ENCODE data around the gene PTGES3.

The PTGES3 gene

DNA sequence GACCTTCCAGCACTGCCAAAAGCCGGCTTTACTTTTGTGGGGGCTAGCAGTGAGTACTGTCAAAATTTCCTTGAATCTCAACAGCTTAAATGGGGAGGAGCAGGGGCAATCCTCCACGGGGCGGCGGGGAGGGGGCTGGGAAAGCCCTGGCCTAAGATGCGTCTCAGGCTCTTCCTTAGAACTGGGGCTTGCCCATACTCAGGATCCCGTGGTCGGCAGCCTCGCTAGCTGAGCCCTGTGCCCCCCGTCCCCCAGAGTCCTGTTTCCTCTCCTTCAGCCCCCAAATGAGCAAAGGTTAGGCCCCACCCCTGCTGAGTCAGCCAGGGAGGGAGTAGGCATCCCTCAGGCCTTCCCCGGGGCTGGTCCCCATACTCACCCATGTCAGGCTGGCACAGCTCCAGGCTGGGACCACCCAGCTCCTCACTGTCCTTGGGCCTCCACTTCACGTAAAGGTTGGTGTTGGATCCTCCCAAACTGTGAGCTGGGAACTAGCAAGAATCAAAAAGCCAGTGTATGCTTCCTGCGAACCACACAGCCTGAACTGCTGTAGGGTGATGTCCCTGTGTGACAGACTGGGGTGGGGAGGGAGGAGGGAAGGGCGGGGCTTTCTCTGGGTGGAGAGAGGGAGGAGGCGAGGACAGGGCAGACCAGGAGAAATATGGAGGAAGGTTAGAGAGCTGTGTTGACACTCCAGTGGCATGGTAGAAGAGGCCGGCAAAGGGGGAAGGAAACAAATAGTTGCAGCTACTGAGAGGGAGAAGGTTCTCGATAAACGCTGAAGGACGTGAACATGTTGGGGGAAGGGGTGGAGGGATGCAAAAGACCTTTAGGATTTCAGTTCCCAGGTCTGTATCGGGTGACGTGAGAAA is 52.0 kb downstream of the PTGES3 start:
- peak overlapping the region; percentile 72 for H3K4me3 ChIP-seq (ENCODE audit: insufficient read length, low read depth)
- H3K36me3 ChIP-seq (ENCODE audit: insufficient read depth, insufficient read length, low read length), result peaks cover 38% of the 10 kb centered on the region
- no peak for DNase-seq (ENCODE audit: low read depth, low spot score)
- H3K4me1 ChIP-seq (ENCODE audit: insufficient read depth, insufficient read length), result peaks cover 9% of the 10 kb centered on the region
- no peak for TF ChIP-seq ZNF274 (IDR thresholded peaks at IDR 0.05; ENCODE audit: low read depth, low read length)
- no peak for TF ChIP-seq YY1 (IDR thresholded peaks at IDR 0.05; ENCODE audit: insufficient read depth, insufficient read length)
- no peak for TF ChIP-seq SUZ12 (IDR thresholded peaks at IDR 0.05; ENCODE audit: extremely low read depth, insufficient read depth, insufficient read length)
- H3K9me3 ChIP-seq (ENCODE audit: insufficient read depth, low read length), result no peaks in the 10 kb centered on the region
- no peaks in the 10 kb centered on the region for H3K27me3 ChIP-seq (ENCODE audit: insufficient read depth, insufficient read length)
- peak overlapping the region; percentile 96 for H3K9ac ChIP-seq (ENCODE audit: insufficient read length, low read depth)

DNA sequence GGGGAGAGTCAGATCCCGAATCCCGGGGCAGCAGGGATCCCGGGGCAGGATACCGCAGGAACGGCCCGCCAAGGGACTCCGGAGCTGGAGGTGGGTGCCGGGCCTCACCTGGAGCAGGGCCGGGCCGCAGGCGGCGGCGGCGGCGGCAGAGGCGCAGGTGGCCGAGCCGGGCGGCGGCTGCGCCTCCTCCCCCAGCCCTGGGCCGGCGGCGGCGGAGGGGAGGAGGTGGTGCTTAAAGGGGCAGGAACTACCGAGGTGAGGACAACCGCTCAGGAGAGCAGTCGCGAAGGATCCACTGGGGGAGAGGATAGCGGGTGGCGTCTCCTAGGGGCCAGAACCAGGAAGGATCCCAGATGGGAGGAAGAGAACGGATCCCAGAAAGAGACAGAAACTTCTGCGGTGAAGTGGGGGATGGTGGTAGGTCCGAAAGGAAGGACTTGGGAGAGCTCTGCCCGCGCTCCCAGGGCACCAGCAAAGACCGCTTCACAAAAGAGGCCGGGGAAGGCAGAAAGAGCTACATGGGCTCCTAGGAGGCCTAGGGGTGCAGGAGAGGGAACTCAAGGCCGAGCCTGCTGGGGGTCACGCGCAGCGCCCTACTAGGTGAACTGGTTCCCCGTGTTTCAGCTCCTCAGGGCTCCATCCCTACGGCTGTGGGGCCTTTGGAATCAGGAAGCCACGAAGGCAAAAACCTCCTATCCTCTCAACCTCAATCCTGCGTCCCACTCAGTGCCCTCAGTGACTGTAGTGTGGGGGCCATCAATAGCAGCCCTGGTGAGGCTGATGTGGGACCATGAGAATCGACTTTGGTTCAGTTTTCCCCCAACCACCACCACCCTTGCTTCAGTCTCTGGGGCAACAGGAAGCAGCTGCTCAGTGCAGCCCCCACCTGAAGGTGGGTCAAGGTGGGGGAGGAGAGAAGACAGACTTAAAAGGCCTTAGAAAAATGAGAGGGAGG is 53.0 kb downstream of the PTGES3 start:
- H3K4me3 ChIP-seq (ENCODE audit: insufficient read length, low read depth), result peak overlapping the region; percentile 72

DNA sequence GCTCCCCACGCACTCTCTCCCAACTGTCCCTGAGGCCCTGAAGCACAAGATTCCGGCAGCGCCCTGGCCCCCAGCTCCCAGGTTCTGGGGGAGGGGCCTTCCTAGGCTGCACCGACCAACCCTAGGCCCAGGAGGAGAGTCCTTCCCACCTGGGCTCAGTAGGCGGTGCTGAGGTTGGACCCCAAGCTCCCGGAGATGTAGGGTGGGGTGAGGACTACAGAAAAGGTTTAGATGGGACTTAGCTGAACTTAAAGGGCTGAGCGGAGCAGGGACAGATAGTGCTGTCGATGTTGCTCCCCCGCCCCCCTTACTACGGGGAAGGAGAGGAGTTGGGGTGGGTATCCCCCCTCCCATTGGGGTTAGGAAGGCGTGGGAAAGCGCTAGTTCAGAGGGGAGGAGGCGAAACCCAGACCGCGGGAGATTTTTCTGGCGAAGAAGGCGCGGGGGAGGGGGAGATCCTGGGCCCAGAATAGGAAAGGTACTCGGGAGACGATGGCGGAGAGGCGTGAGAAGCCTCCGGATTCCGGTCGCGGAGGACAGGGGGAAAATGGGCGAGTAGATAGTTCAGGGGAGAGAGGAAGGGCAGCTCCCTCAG is 53.7 kb downstream of the PTGES3 start:
- no peak for TF ChIP-seq SUZ12 (IDR thresholded peaks at IDR 0.05; ENCODE audit: extremely low read depth, insufficient read depth, insufficient read length)
- no peak for TF ChIP-seq YY1 (IDR thresholded peaks at IDR 0.05; ENCODE audit: insufficient read depth, insufficient read length)
- TF ChIP-seq ZNF274 (IDR thresholded peaks at IDR 0.05; ENCODE audit: low read depth, low read length), result no peak
- no peaks in the 10 kb centered on the region for H3K27me3 ChIP-seq (ENCODE audit: insufficient read depth, insufficient read length)
- no peak for DNase-seq (ENCODE audit: low read depth, low spot score)

More for the DNA sequence above, 53.0 kb downstream of the PTGES3 start:
- peak overlapping the region; percentile 96 for H3K9ac ChIP-seq (ENCODE audit: insufficient read length, low read depth)
- no peaks in the 10 kb centered on the region for H3K27me3 ChIP-seq (ENCODE audit: insufficient read depth, insufficient read length)
- peak; percentile 68 for DNase-seq (ENCODE audit: low read depth, low spot score)
- H3K4me1 ChIP-seq (ENCODE audit: insufficient read depth, insufficient read length), result peaks cover 15% of the 10 kb centered on the region
- TF ChIP-seq YY1 (IDR thresholded peaks at IDR 0.05; ENCODE audit: insufficient read depth, insufficient read length) (no peak), SUZ12 (IDR thresholded peaks at IDR 0.05; ENCODE audit: extremely low read depth, insufficient read depth, insufficient read length) (no peak)
- H3K9me3 ChIP-seq (ENCODE audit: insufficient read depth, low read length), result no peaks in the 10 kb centered on the region
- H3K36me3 ChIP-seq (ENCODE audit: insufficient read depth, insufficient read length, low read length), result peaks cover 30% of the 10 kb centered on the region

DNA sequence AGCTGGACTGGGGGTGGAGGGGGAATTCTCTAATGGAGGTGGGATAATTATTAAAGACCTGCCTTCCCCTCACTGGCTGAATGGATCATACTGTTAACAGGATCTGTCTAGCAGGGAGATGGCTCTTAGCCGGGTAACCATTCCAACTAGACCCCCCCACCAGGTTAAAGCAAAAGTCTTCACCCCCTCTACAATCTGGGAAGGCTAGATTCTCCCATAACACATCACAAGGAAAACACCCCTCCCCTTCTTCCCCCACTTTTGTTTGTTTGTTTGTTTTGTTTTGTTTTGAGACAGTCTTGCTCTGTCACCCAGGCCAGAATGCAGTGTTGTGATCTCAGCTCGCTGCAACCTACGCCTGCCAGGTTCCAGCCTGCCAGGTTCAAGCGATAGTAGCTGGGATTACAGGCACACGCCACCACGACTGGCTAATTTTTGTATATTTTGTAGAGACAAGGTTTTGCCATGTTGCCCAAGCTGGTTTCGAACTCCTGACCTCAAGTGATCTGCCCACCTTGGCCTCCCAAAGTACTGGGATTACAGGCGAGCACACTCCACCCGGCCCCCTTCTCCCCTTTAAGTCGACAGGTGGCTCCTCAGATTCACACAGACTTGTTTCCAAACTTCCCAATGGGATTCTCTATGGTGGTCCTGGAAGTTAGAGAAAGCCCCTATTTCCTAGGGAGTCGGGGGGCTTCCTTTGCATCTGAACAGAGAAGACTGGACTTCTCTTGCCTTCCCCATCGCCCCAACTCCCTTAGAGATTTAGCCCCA is 54.4 kb downstream of the PTGES3 start:
- H3K36me3 ChIP-seq (ENCODE audit: insufficient read depth, insufficient read length, low read length), result peaks cover 15% of the 10 kb centered on the region

More for the DNA sequence above, 53.7 kb downstream of the PTGES3 start:
- Histone ChIP-seq H3K9ac (ENCODE audit: insufficient read length, low read depth) (peak overlapping the region; percentile 96), H3K9me3 (ENCODE audit: insufficient read depth, low read length) (no peaks in the 10 kb centered on the region), H3K4me3 (ENCODE audit: insufficient read length, low read depth) (peak overlapping the region; percentile 72), H3K4me1 (ENCODE audit: insufficient read depth, insufficient read length) (peaks cover 15% of the 10 kb centered on the region), H3K36me3 (ENCODE audit: insufficient read depth, insufficient read length, low read length) (peaks cover 22% of the 10 kb centered on the region)

DNA sequence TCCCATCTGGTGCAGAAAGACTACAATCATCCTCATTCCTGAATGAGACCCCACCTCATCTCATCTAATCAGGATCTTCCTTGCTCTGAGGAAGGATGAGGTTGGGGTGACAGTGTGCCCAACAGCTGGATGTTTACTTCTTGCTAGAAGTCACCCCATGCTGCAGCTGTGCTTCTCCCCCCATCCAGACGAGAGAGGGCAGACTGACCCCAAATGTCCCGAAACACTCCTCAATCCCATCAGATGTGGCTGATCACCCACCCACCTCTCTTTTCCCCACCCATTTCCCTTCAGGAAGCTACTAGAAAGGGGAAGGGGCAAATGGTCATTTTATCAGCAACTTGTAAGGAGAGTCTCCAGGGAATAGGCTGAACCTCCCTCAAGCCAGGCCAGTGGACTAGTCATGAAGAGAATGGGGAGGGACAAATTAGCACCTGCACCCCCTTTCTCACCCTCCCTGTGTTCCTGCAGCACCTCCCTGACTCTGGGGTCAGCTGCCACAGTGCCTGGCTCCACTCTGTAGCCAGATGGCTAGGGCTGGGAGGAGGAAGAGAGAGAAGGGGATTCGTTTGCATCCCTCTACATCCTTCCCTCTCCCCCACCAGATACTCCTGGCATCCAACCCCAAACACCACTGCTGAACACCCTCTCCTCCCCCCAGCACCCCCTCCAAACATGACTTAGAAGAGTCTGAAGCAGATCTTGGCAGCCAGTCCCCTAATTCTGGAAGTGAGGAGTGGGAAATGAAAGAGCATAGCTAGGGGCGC is 55.2 kb downstream of the PTGES3 start:
- H3K36me3 ChIP-seq (ENCODE audit: insufficient read depth, insufficient read length, low read length), result peaks cover 7% of the 10 kb centered on the region
- no peak overlapping the region for H3K4me3 ChIP-seq (ENCODE audit: insufficient read length, low read depth)
- no peak for TF ChIP-seq SUZ12 (IDR thresholded peaks at IDR 0.05; ENCODE audit: extremely low read depth, insufficient read depth, insufficient read length)
- no peak for TF ChIP-seq YY1 (IDR thresholded peaks at IDR 0.05; ENCODE audit: insufficient read depth, insufficient read length)
- no peak for TF ChIP-seq ZNF274 (IDR thresholded peaks at IDR 0.05; ENCODE audit: low read depth, low read length)

More for the DNA sequence above, 54.4 kb downstream of the PTGES3 start:
- H3K4me1 ChIP-seq (ENCODE audit: insufficient read depth, insufficient read length), result peaks cover 15% of the 10 kb centered on the region
- no peak for DNase-seq (ENCODE audit: low read depth, low spot score)
- peak overlapping the region; percentile 96 for H3K9ac ChIP-seq (ENCODE audit: insufficient read length, low read depth)
- H3K9me3 ChIP-seq (ENCODE audit: insufficient read depth, low read length), result no peaks in the 10 kb centered on the region
- H3K27me3 ChIP-seq (ENCODE audit: insufficient read depth, insufficient read length), result no peaks in the 10 kb centered on the region
- TF ChIP-seq YY1 (IDR thresholded peaks at IDR 0.05; ENCODE audit: insufficient read depth, insufficient read length) (no peak), SUZ12 (IDR thresholded peaks at IDR 0.05; ENCODE audit: extremely low read depth, insufficient read depth, insufficient read length) (no peak), ZNF274 (IDR thresholded peaks at IDR 0.05; ENCODE audit: low read depth, low read length) (no peak)
- H3K4me3 ChIP-seq (ENCODE audit: insufficient read length, low read depth), result peak overlapping the region; percentile 72

More for the DNA sequence above, 55.2 kb downstream of the PTGES3 start:
- Histone ChIP-seq H3K9me3 (ENCODE audit: insufficient read depth, low read length) (no peaks in the 10 kb centered on the region), H3K27me3 (ENCODE audit: insufficient read depth, insufficient read length) (no peaks in the 10 kb centered on the region), H3K9ac (ENCODE audit: insufficient read length, low read depth) (peak overlapping the region; percentile 39), H3K4me1 (ENCODE audit: insufficient read depth, insufficient read length) (peaks cover 15% of the 10 kb centered on the region)
- DNase-seq (ENCODE audit: low read depth, low spot score), result no peak
